GM12891 (cell line): ENCODE measurements around the gene NEB.

ENCODE experiments used
- DNase-seq: peaks from one replicate; pipeline ENCODE4 v3.0.0; 2011; ENCODE audit warnings: low spot score; ENCODE audit not compliant: insufficient read length
- FAIRE-seq: peaks from 2 replicates; lab custom pipeline; 2011; peaks lifted over from hg19 to GRCh38; lab: Jason Lieb, UNC
- PAX5 ChIP-seq: IDR thresholded peaks from 2 replicates; pipeline ENCODE4 v1.6.1; 2011; ENCODE audit warnings: low read length, moderate library complexity, mild to moderate bottlenecking; ENCODE audit not compliant: insufficient read depth, severe bottlenecking
- POLR2A ChIP-seq: IDR thresholded peaks from 2 replicates; pipeline ENCODE4 v1.6.1; 2011; ENCODE audit warnings: low read depth, low read length, control low read depth
- POLR2AphosphoS5 ChIP-seq: IDR thresholded peaks from 2 replicates; pipeline ENCODE4 v1.6.1; 2011; ENCODE audit warnings: low read depth, low read length, control low read depth
- POU2F2 ChIP-seq: IDR thresholded peaks from 2 replicates; pipeline ENCODE4 v1.6.1; 2011; ENCODE audit warnings: low read depth, mild to moderate bottlenecking, control low read depth, low read length, moderate library complexity
- SPI1 ChIP-seq: IDR thresholded peaks from 2 replicates; pipeline ENCODE4 v1.6.1; 2011; ENCODE audit warnings: low read depth, low read length, control low read depth
- TAF1 ChIP-seq: IDR thresholded peaks from 2 replicates; pipeline ENCODE4 v1.6.1; 2011; ENCODE audit warnings: low read depth, low read length, control low read depth

NEB gene

DNA sequence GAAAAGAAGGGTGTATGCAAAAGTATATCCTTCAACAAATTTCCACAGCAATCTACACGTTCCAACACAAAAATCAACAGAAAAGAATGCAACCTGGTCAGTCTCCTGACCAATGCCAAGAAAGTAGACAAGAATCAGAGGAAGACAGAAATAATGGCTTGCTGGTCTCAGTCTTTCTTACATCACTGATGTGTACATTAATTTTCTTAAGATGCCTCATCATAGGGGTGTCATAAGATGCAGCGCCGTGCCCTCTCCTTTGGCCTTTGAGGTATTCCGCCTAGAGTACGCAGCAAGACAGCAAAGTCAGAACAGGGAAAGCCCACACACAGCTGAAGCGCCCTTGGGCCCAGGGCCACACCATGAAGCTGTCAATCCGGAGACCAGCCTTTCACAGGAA, 211.7 kb downstream of the NEB start:
- DNase-seq (no peak), FAIRE-seq (no peak)
- TF ChIP-seq TAF1 = no peak
- no peak for TF ChIP-seq SPI1

DNA sequence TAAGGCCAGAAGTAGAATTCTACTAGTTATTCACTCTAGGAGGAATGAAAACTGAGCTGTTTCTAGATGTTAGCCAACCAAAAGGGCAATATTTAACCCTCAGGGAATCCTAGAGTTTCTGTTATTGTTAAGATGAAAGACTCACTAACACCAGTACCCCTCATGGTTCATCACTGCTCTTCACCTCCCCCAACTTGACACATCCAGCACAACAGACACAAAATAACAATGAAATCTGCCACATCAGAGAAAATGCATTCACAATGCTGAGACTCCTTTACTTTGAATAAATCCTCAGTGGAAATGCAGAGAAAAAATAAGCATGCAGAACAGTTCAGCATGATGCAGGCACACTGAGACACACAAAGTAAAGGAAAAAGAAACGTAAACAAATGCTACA, 213.3 kb downstream of the NEB start:
- no peak for FAIRE-seq
- TF ChIP-seq TAF1 (no peak), POLR2A (no peak), PAX5 (no peak), POLR2AphosphoS5 (no peak), SPI1 (no peak), POU2F2 (no peak)

GRCh38 chr2:151518802-151519201, 215.5 kb downstream of the NEB start:
- no peak for TF ChIP-seq POLR2AphosphoS5
- no peak for TF ChIP-seq PAX5
- TF ChIP-seq TAF1 = no peak
- TF ChIP-seq SPI1 = no peak
- no peak for TF ChIP-seq POU2F2
- TF ChIP-seq POLR2A = no peak
- FAIRE-seq = peak; percentile 13
- DNase-seq = no peak

More for the DNA sequence above, 213.3 kb downstream of the NEB start:
- DNase-seq = no peak

DNA sequence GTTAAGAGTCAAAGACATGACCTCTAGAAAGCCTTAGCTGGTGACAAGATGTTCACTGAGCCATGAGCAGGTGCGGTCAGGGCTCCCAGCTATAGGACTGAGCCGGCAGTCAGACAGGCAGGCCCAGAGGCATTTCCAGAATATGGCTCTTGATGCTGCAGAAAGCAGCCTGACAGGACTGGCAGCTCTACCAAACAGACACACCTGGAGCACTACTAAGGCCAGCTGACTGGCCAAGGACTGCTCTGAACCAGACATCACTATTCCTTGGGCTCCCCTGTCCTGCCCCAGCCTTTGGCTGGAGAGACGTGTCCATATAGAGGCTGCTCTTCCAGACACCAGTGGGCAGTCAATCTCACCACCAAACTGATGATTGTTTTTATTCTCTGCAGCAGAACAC, 225.8 kb downstream of the NEB start:
- no peak for FAIRE-seq
- TF ChIP-seq POLR2A (no peak), SPI1 (no peak), PAX5 (no peak), TAF1 (no peak), POU2F2 (no peak)
- DNase-seq = no peak

DNA sequence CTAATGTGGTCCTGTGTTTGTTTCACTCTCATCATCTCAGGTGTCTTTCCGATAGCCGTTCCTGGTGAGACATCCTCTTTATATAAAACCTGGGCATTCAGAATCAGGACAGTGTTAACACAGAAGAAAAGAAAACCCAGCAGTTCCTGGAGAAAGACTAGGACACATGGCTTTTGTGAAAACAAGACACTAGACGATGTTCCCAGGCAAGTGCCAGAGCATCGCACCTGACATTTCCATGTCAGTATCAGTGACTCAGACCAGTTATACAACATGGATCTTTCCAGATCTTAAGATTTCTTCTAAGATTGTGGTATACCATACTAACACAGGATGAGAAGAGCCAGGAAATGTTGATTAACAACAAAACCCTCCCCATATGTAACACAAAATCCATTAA, 228.1 kb downstream of the NEB start:
- DNase-seq = no peak
- TF ChIP-seq POLR2A = no peak
- no peak for TF ChIP-seq POLR2AphosphoS5
- TF ChIP-seq POU2F2 = no peak
- FAIRE-seq = no peak

- no peak for TF ChIP-seq PAX5
- TF ChIP-seq POLR2A = no peak
- TF ChIP-seq POLR2AphosphoS5 = no peak
- no peak for TF ChIP-seq TAF1
- no peak for TF ChIP-seq SPI1
- no peak for TF ChIP-seq POU2F2
- no peak for FAIRE-seq
These were observed 236.1 kb downstream of the NEB start for GRCh38 chr2:151498178-151498577.

GRCh38 chr2:151491496-151491895, 242.8 kb downstream of the NEB start:
- TF ChIP-seq TAF1 = no peak
- no peak for TF ChIP-seq PAX5
- TF ChIP-seq POLR2AphosphoS5 = no peak
- no peak for TF ChIP-seq POLR2A
- TF ChIP-seq POU2F2 = no peak
- TF ChIP-seq SPI1 = no peak
- FAIRE-seq = no peak
- DNase-seq = no peak

More at GRCh38 chr2:151498178-151498577, 236.1 kb downstream of the NEB start:
- no peak for DNase-seq

DNA sequence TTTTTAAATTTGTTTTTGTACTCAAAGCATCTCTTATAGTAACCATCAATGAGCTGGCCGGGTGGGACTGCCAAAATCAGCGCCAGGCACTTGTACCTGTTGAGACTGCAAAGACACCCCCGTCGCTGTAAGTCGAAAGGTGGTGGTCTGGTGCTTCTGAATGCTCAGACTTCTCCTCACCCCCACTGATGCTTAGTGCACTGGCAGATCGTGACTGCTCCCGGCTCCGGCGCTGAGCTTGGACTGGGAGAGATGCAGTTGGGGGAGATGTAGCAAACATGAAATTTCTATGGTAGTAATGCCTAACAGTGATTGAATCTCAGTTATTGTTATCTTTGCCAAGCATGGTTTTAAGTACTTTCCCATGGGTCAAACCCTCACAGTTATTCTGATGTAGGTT, 244.0 kb downstream of the NEB start:
- DNase-seq (no peak), FAIRE-seq (no peak)
- TF ChIP-seq POLR2AphosphoS5 (no peak), POU2F2 (no peak)

GRCh38 chr2:151486053-151486452, 248.2 kb downstream of the NEB start:
- no peak for DNase-seq
- TF ChIP-seq POU2F2 (no peak), POLR2AphosphoS5 (no peak), SPI1 (no peak), PAX5 (no peak), POLR2A (no peak), TAF1 (no peak)
- no peak for FAIRE-seq

GRCh38 chr2:151484100-151484499, 250.2 kb downstream of the NEB start:
- DNase-seq (no peak), FAIRE-seq (no peak)
- TF ChIP-seq POU2F2 (no peak), SPI1 (no peak), POLR2A (no peak), TAF1 (no peak), POLR2AphosphoS5 (no peak), PAX5 (no peak)

DNA sequence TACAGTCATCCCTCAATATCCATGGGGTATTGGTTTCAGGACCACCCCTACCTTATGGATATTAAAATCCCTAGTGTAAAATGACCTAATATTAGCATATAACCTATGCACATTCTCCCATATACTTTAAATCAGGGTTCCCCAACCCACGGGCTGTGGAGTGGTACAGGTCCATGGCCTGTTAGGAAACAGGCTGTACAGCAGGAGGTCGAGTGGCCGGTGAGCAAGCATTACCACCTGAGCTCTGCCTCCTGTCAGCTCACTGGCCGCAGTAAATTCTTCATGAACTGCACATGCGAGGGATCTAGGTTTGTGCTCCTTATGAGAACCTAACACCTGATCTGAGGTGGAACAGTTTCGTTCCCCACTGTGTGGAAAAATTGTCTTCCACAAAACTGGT, 250.7 kb downstream of the NEB start:
- FAIRE-seq = no peak
- DNase-seq = no peak
- TF ChIP-seq SPI1 (no peak), POLR2AphosphoS5 (peak; percentile 24; the same call in 1 of the 2 replicates)
